ENCODE data around the gene UVSSA.
"Not testable (repeated sequence)": the region's sequence is repeated elsewhere in the genome, so short reads cannot be mapped to it uniquely, and the experiment has no call there.

UVSSA gene

GRCh38 chr4:1365271-1366178, 18.5 kb downstream of the UVSSA start:
- DNase-seq, result no peak

GRCh38 chr4:1366371-1367229, 19.6 kb downstream of the UVSSA start:
- no peak for DNase-seq

- DNase-seq, result no peak
These were observed 20.4 kb downstream of the UVSSA start for GRCh38 chr4:1367230-1367935.

DNA sequence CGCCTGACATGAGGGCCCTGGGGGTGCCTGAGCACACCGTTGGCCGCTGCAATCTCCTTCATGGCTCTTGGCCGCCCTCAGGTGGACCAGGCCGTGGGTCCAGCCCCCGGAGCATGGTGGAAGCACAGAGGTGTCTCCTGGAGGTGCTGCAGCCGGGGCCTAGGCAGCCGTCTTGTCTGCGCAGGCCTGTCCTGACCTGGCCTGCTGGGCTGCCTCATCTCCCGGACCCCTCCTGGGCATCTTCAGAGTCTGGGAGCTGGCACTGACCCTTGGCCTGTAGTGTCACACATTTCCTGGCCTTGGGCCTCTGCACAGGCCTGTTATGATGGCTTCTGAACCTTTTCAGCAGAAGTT, 20.9 kb downstream of the UVSSA start:
- DNase-seq, result no peak

GRCh38 chr4:1368421-1369090, 21.5 kb downstream of the UVSSA start:
- no peak for DNase-seq

GRCh38 chr4:1369091-1369450, 22.1 kb downstream of the UVSSA start:
- DNase-seq, result no peak

- DNase-seq, result no peak
These were observed 22.6 kb downstream of the UVSSA start for GRCh38 chr4:1369479-1370079.

- no peak for DNase-seq
These were observed 23.5 kb downstream of the UVSSA start for GRCh38 chr4:1370321-1371124.

GRCh38 chr4:1371176-1372165, 24.5 kb downstream of the UVSSA start:
- no peak for DNase-seq

GRCh38 chr4:1372576-1372975, 25.6 kb downstream of the UVSSA start:
- not testable (repeated sequence) for DNase-seq

- no peak for DNase-seq
These were observed 27.1 kb downstream of the UVSSA start for GRCh38 chr4:1373892-1374705.

DNA sequence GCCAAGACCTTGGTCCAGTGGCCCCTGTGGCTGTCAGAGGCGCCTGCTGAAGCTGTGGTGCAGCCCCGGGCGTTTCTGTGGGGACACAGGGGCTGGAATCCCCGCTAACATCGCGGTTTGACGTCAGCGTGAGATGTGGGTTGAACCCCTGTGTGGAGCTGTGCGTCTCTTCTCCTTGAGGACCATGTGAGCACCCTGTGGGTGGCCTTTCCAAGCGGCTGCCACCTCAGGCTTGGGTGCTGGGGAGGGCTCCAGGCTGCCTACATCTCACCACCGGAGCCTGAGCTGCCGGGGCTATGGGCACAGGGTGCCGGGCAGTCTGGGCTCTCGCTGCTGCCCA, 27.7 kb downstream of the UVSSA start:
- no peak for DNase-seq

DNA sequence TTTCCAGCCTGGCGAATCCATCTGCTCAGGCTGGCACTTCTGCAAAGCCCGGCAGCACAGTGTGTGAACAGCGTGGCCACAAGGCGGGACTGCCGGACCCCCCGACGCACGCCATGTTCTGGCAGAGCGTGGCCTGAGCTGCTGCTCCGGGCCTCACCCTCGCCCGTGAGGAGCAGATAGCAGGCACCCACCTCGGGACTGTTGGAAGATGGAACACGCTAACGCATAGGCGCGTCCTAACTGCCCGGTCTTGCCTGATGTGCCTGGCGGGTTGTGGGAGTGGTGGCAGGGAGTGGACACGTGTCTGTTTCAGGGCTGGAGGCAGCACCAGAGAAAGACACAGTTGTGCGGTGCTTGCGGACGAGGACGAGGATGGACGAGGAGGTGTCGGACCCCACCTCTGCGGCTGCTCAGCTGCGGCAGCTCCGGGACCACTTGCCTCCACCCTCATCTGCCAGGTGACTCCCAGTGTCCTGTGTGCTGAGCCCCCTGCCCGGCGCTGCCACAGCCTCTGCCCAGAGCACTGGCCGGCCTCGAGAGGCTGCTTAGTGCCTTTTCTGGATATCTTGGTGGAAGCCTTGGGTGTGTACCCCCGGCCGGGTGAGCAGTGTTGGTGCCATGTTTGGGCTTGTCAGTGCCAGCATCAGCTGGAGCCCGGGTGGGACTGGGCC, 28.2 kb downstream of the UVSSA start:
- DNase-seq, result no peak

- no peak for DNase-seq
These were observed 28.8 kb downstream of the UVSSA start for GRCh38 chr4:1375761-1376322.

- DNase-seq, result no peak
These were observed 29.4 kb downstream of the UVSSA start for GRCh38 chr4:1376391-1376840.

DNA sequence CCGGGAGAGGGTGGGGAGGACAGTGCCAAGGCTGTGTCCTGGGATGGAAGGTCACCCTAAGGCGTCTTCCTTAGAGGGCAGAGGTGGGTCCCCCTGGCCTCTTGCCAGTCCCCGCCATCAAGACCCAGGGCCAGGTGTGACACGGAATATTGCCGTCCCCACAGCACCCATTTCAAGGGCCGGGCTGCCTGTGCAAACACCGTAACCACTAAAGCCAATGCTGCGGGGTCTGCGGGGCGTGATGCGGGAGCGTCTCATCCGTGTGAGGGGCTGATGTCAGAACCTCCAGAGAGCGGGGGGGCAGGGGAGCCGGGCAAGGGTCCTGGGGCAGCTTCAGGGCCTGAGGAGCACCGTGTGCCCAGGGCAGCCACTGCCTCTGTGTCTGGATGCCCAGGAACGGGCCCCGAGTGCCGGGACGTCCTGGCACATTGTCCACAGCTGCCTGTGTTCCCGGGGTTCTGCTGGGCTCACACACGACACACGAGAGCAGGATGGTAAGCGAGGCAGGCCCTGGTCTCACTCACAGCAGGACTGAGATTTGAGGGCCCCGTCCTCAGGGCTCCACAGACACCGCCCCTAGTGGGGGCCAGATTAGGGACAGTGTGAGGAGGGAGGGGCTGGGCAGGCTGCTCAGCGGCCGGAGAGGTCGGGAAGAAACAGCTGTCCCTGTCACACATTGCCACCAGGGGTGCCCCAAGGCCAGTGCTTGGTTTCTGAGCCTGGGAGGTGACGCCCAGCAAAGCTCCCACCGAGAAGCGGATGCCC, 30.0 kb downstream of the UVSSA start:
- no peak for DNase-seq

DNA sequence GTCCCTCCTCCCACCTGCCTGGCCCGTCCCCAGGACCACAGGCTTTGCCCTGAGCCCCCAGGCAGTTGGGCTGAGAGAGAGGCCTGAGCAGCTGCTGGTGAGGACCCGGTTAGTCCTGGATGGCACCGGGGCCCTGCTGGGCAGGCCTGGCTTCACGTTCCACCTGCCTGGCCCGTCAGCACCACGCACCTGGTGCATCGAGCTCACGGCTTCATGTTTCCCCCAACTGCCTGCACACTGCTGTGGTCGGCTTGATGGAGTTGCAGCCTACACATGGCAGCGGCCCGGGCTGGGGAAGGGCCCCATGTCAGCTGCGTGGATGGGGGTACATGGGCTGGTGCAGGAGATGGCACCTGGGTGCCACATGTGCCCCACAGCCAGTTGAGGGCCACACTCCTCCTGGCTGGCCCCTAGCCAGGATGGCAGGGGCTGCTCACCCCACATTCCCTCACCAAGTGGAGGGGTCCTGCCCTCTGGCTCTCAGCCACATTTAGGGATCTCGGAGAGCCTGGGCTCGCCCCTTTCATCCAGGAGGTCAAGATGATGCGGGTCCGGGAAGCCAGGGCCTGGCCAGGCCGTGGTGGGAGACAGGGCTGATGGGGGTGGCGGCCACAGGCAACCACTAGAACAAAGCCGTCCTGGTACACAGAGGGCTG, 30.7 kb downstream of the UVSSA start:
- no peak for DNase-seq
